ENCODE measurements around the gene HRNR. TPM values are rescaled to one million over a fixed set of nuclear protein-coding genes. Genes with fewer than 3 reads are reported as not detected.

The HRNR gene
- total RNA-seq, 1 donor from 2014 or later: not detected

GRCh38 chr1:152190589-152190988 lies 33.4 kb downstream of the HRNR start:
- intact Hi-C loops (cut with micrococcal nuclease): loop anchor here (5.0 kb wide), 2 partner anchors 252 to 267 kb away; no protein-coding TSS in a partner anchor

DNA sequence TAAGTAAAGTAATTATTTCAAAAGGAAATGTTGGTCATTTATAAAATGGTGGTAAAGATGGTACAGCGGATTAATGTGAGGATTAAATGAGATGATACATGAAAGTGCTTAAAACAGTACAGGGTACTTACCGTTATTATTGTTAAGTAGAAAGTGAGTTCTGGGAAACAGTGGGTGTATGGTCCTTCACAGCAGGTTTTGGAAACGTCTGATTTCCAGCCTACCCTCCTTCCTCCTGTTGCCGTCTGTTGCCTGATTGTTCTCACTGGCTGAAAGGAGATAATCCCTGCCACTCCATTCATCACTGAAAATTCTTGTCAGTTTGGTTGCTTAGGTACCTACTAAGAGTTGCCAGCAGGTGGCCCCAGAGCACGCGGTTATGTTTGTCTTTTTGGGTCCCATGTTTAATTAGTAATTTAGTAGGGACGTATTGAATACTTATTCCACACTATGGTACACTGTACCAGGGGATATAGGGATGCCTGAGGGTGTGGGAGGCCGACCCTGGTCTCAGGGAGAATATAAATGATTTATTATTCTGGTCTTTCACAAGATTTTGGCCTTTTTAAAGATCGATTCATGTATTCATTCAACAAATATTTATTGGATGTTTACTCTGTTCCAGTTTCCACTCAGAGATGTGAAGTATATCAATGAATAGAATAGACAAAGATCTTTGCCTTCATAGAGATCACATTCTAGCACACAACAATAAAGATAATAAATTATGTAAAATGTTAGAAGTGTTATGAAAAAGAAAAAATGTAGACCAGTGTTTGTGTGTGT lies 34.1 kb downstream of the HRNR start:
- intact Hi-C loops (cut with micrococcal nuclease): loop anchor here (5.0 kb wide), 3 partner anchors 48 to 267 kb away; no protein-coding TSS in a partner anchor
- ATAC-seq (peak; percentile 81), DNase-seq (peak; percentile 69)

More at GRCh38 chr1:152190589-152190988, 33.4 kb downstream of the HRNR start:
- ATAC-seq: no peak
- DNase-seq: no peak

- peak; percentile 86 for ATAC-seq
- intact Hi-C loops (cut with micrococcal nuclease): loop anchor here (5.0 kb wide), 1 partner anchor 47 kb away; no protein-coding TSS in a partner anchor
- DNase-seq: peak; percentile 83
Observed at GRCh38 chr1:152188673-152189591, 35.1 kb downstream of the HRNR start.

DNA sequence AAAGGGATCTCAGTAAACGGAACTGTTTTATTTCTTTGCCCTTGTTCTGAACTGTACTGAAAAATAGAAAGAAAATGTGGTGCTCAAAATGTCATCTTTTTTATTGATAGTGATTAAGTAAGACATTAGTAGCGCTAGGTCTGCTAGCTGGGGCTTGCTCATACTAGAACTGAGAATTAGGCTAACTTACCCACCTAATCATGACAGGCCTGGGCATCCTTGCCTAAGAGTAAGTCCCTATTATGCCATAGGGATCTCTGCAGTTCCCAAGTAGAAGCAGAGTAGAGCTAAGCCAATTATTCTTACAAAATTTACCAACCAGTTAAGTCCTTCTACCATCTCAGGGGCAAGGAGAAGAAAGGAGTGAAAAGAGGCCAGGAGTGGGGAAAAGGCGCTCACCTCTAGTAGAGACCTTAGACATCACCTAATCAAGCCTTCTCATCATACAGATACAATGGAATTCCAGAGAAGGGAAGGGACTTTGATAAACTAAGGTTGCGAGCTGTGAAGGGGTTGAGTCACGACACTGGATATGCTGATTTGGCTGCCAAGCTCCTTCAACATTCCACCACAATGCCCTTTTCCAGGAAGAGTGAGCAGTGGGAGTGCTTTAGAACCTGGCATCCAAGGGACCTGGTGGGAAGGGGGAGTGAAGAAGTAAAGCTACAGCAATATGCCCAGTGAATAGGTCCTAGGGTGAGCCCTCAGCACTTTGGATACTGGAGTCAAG lies 37.3 kb downstream of the HRNR start:
- ATAC-seq: no peak
- intact Hi-C loops (cut with micrococcal nuclease): loop anchor here (5.0 kb wide), 1 partner anchor 44 kb away; no protein-coding TSS in a partner anchor

DNA sequence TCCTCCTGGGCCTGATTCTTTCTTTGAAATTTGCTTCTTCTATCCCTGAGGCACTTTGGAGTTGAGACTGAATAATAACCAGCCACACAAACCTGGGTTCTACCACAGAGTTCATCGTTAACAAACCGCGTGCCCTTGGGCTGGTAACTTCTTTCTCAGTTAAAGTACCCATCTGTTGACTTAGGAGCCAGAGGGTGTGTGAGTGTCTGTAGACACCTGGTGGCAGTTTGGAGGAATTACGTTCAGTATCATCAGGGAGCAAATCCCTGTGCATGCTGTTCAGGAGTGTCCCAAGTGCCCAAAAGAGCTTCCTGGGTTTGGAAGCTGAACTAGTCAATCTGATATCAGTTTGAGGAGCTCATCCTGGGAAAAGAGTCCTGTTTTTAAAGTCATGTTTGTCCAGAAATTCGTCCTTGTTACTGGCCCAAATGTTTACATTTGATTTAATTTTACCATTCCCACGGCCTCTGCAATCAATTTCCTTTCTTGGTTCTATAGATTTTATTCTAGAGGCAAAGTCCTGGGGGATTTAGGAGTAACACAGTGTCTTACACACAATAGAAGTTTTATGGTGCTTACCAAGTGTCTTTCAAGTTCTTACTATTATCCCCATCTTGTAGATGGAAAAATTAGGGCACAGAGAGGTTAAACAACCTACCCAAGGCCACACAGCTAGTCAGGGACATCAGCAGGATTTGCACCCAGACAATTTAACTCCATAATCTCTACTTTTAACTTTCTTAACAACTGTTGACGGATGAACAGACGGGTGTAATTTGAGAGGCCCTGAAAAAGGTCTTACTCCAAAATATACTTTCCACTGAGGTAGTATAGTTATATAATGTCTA lies 38.2 kb downstream of the HRNR start:
- ATAC-seq (peak; percentile 59), DNase-seq (no peak)
- intact Hi-C loops (cut with micrococcal nuclease): loop anchor here (2.0 to 5.0 kb wide), 2 partner anchors 43 to 137 kb away; no protein-coding TSS in a partner anchor

More for the DNA sequence above, 37.3 kb downstream of the HRNR start:
- DNase-seq: no peak

GRCh38 chr1:152182944-152183361 lies 41.0 kb downstream of the HRNR start:
- intact Hi-C loops (cut with micrococcal nuclease): no loop called here
- no peak for DNase-seq
- peak; percentile 40 for ATAC-seq

- DNase-seq (no peak), ATAC-seq (no peak)
- intact Hi-C loops (cut with micrococcal nuclease): no loop called here
Observed at GRCh38 chr1:152182431-152182830, 41.6 kb downstream of the HRNR start.

GRCh38 chr1:152179566-152179965 lies 44.4 kb downstream of the HRNR start:
- intact Hi-C loops (cut with micrococcal nuclease): no loop called here
- peak; percentile 27 for ATAC-seq
- no peak for DNase-seq

DNA sequence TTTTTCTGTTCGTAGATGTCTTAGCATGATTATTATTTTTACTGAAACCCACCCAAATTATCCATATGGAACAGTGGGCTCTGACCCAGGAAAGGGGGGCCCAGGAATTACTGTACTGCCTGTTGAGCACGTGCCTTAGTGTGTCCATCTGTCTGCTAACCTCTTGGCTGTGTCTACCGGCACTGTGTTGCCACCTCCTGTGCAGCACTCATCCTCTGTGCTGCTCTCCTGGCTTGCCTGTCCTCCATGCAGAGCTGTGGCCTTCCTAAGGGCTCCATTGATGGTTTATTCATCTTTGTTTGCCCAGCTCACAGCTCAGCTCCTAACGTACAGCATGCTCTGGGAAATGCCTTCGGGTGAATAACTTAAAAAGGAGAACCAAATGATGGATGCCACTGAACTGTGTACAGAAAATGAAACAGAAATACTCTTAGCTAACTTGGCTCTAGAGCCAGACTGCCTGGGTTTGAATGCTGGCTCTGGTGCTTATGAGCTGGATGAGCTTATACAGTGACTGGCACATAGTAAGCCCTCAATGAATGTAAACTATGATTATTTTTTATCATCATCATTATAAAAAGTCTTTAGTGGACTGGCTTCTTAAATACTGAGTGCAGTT lies 53.6 kb downstream of the HRNR start:
- ATAC-seq (no peak), DNase-seq (no peak)
- intact Hi-C loops (cut with micrococcal nuclease): no loop called here

GRCh38 chr1:152169366-152170025 lies 54.5 kb downstream of the HRNR start:
- DNase-seq: no peak
- ATAC-seq: no peak
- intact Hi-C loops (cut with micrococcal nuclease): no loop called here

DNA sequence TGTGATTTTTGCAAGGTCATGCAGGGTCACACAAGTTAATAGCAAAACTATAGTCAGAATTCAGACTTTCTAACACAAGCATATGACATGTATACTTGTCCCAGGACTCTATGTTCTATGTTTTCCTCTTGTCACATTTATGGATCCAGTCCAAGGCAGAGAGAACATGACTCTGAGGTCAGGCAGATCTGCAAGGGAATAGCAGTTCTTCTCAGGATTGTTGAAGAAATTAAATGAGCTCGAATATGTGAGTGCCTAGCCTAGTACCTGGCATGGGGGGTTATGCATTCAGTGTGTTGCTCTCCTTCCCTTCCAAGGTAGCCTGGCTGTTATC lies 55.5 kb downstream of the HRNR start:
- intact Hi-C loops (cut with micrococcal nuclease): no loop called here
- DNase-seq (no peak), ATAC-seq (peak; percentile 88)

DNA sequence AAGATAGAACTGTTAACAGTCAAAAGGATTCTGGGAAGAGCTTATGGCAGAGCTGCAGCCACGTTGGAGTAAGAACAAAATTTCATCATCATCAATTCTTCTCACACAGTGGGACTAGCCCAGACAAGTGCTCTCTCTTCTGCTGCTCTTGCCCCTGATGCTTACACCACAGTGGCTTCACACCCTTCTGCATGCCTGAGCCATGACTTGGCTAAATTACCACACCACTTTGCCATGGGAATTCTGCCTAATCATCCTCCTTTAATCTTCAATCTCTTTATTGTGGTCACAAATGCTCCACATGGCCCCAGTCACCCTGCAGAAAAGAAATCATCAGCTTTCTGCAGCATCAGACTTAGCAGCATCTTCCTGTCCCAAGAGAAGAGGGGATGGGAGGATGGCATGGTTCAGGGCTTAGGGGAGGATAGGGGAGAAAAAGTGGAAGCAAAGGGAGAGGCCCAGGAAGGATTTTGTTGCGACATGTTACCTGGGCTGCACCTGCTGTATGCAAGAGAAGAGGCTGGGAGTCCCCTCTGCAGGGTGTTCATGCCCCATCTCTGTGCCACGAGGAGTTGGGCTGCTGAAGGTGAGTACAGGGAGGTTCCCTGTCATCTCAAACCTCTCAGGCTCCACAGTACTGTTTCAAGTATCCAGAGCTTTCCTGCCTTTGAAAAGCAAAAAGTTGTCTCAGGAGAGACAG lies 56.0 kb downstream of the HRNR start:
- peak; percentile 61 for ATAC-seq
- intact Hi-C loops (cut with micrococcal nuclease): no loop called here
- DNase-seq: no peak

- no peak for ATAC-seq
- DNase-seq: no peak
- intact Hi-C loops (cut with micrococcal nuclease): no loop called here
Observed at GRCh38 chr1:152166966-152167365, 57.0 kb downstream of the HRNR start.

DNA sequence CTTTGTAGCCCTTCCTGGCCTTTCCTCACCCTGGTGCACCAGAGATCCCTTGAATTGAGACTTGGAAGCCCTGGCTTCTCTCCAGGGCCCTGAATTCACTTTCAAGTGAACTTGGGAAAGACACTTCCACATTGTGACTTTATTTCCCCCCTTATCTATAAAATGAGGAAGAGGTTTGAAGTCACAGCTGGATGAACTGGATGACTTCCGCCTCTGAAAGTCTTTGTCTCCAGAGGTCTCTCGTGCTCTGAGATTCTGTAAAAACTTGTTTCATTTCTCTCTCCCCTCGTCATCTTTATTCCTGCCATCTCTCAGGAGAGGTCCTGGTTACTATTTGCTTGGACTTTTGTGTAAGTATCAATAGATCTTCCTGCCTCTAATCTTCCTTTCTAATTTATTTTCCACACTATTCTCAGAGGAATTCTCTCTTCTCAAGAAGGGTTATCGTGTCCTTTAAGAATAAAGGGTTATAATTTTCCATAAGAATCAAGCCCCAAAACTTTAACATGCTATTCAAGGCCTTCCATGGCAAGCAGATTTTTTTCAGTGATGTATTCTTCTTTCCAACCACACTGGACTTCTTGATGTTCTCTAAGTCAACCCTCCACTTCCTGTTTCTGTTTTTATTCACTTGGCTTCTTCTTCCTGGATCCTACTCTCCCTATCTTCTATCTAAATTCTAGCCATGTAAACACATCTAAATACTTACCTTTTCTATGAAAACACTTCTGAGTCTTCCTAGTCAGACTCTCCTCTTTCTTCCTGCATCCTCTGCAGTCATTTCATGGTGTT lies 58.5 kb downstream of the HRNR start:
- DNase-seq (no peak), ATAC-seq (no peak)
- intact Hi-C loops (cut with micrococcal nuclease): no loop called here

DNA sequence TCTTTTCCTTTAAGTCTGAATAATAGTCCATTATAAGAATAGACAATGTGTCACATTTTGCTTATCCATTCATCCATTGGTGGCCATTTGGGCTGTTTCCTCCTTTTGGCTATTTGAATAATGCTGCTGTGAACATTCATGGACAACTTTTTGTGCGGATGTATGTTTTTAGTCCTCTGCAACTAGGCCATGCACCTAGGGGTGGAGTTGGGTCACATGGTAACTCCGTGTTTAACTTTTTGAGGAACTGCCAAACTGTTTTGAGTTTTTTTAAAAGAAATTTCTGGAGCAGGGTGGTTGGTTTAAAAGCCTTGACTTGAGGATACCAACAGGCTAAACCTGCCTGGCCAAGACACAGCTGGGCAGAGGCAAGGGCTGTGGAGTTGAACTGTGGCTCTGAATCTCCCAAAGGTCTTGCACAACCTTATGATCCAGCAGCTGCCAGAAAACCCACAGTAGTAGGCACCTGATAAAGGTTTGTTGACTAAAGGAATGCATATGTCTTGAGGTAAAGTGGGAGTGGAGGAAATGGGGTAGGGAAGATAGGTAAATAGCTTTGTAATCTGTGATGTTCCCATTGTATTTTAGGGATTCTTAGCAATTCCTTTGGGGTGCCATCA lies 59.4 kb downstream of the HRNR start:
- no peak for DNase-seq
- no peak for ATAC-seq
- intact Hi-C loops (cut with micrococcal nuclease): no loop called here
